Measurements from ENCODE around the gene SLC17A7.

DNA sequence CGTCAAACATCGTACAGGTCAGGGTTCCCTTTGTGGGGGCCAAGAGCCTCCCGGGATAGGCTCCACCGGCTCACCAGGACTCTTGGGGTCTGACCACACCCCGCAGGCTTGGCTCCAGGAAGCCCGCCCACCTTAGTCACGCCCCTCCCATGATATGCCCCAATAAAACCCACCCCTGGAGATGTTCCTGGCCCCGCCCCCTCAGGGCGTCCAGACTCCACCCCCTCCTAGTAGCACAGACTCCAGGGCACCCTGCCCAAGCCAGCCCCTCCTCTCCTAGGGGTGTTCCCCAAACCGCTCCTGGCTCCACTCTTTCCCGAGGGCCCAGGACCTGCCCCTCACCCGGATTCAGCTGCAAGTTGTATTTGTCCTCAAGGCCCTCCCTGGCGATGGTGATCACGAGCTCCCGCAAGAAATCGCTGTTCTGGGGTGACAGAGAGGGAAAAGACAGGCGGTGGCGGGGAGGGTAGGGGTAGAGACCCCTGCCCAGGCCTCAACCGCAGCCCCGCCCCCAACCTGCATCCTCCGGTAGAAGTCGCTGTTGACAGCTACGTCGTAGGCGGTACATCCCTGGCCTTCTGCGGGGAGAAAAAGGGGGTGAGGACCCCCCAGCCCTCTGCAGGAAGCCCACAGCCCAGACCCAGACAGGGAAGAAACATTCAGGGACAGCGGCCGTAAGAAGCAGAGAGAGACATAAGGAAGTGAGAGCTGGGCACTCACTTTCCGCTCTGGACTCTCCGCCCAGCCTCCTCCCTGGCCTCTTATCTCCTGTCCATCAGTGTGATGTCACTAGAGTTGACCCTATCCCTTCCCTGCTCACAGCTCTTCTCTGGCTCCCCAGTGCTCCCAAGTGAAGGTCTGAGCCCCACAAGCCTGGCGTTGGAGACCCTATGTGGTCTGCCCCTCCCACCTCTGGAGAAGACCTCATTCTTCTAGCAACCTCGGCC, 6.4 kb upstream of the SLC17A7 start:
- no peak for TF ChIP-seq ZNF792 (CRISPR knock-in tag; IDR thresholded peaks at IDR 0.05)
- no peak for TF ChIP-seq ZNF282 (IDR thresholded peaks at IDR 0.05; ENCODE audit: partially characterized antibody)
- no peak for TF ChIP-seq KDM2A (CRISPR knock-in tag; IDR thresholded peaks at IDR 0.05; ENCODE audit: borderline replicate concordance, low read depth)
- TF ChIP-seq, protein P1, sequence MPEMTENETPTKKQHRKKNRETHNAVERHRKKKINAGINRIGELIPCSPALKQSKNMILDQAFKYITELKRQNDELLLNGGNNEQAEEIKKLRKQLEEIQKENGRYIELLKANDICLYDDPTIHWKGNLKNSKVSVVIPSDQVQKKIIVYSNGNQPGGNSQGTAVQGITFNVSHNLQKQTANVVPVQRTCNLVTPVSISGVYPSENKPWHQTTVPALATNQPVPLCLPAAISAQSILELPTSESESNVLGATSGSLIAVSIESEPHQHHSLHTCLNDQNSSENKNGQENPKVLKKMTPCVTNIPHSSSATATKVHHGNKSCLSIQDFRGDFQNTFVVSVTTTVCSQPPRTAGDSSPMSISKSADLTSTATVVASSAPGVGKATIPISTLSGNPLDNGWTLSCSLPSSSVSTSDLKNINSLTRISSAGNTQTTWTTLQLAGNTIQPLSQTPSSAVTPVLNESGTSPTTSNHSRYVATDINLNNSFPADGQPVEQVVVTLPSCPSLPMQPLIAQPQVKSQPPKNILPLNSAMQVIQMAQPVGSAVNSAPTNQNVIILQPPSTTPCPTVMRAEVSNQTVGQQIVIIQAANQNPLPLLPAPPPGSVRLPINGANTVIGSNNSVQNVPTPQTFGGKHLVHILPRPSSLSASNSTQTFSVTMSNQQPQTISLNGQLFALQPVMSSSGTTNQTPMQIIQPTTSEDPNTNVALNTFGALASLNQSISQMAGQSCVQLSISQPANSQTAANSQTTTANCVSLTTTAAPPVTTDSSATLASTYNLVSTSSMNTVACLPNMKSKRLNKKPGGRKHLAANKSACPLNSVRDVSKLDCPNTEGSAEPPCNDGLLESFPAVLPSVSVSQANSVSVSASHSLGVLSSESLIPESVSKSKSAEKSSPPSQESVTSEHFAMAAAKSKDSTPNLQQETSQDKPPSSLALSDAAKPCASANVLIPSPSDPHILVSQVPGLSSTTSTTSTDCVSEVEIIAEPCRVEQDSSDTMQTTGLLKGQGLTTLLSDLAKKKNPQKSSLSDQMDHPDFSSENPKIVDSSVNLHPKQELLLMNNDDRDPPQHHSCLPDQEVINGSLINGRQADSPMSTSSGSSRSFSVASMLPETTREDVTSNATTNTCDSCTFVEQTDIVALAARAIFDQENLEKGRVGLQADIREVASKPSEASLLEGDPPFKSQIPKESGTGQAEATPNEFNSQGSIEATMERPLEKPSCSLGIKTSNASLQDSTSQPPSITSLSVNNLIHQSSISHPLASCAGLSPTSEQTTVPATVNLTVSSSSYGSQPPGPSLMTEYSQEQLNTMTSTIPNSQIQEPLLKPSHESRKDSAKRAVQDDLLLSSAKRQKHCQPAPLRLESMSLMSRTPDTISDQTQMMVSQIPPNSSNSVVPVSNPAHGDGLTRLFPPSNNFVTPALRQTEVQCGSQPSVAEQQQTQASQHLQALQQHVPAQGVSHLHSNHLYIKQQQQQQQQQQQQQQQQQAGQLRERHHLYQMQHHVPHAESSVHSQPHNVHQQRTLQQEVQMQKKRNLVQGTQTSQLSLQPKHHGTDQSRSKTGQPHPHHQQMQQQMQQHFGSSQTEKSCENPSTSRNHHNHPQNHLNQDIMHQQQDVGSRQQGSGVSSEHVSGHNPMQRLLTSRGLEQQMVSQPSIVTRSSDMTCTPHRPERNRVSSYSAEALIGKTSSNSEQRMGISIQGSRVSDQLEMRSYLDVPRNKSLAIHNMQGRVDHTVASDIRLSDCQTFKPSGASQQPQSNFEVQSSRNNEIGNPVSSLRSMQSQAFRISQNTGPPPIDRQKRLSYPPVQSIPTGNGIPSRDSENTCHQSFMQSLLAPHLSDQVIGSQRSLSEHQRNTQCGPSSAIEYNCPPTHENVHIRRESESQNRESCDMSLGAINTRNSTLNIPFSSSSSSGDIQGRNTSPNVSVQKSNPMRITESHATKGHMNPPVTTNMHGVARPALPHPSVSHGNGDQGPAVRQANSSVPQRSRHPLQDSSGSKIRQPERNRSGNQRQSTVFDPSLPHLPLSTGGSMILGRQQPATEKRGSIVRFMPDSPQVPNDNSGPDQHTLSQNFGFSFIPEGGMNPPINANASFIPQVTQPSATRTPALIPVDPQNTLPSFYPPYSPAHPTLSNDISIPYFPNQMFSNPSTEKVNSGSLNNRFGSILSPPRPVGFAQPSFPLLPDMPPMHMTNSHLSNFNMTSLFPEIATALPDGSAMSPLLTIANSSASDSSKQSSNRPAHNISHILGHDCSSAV (CRISPR knock-in tag; IDR thresholded peaks at IDR 0.05; ENCODE audit: borderline replicate concordance) = no peak
- no peak for TF ChIP-seq MBNL3 (CRISPR knock-in tag; conservative IDR thresholded peaks at IDR 0.05)
- TF ChIP-seq CBX5 (CRISPR knock-in tag; IDR thresholded peaks at IDR 0.05; ENCODE audit: borderline replicate concordance) = no peak
- TF ChIP-seq GPN1 (CRISPR knock-in tag; IDR thresholded peaks at IDR 0.05; ENCODE audit: borderline replicate concordance) = no peak
- TF ChIP-seq FOXC1 (CRISPR knock-in tag; IDR thresholded peaks at IDR 0.05; ENCODE audit: borderline replicate concordance) = no peak
- no peak for TF ChIP-seq ZFP36L1 (CRISPR knock-in tag; IDR thresholded peaks at IDR 0.05)
- TF ChIP-seq, protein P2, sequence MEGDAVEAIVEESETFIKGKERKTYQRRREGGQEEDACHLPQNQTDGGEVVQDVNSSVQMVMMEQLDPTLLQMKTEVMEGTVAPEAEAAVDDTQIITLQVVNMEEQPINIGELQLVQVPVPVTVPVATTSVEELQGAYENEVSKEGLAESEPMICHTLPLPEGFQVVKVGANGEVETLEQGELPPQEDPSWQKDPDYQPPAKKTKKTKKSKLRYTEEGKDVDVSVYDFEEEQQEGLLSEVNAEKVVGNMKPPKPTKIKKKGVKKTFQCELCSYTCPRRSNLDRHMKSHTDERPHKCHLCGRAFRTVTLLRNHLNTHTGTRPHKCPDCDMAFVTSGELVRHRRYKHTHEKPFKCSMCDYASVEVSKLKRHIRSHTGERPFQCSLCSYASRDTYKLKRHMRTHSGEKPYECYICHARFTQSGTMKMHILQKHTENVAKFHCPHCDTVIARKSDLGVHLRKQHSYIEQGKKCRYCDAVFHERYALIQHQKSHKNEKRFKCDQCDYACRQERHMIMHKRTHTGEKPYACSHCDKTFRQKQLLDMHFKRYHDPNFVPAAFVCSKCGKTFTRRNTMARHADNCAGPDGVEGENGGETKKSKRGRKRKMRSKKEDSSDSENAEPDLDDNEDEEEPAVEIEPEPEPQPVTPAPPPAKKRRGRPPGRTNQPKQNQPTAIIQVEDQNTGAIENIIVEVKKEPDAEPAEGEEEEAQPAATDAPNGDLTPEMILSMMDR (CRISPR knock-in tag; IDR thresholded peaks at IDR 0.05) = no peak
- TF ChIP-seq, protein P3, sequence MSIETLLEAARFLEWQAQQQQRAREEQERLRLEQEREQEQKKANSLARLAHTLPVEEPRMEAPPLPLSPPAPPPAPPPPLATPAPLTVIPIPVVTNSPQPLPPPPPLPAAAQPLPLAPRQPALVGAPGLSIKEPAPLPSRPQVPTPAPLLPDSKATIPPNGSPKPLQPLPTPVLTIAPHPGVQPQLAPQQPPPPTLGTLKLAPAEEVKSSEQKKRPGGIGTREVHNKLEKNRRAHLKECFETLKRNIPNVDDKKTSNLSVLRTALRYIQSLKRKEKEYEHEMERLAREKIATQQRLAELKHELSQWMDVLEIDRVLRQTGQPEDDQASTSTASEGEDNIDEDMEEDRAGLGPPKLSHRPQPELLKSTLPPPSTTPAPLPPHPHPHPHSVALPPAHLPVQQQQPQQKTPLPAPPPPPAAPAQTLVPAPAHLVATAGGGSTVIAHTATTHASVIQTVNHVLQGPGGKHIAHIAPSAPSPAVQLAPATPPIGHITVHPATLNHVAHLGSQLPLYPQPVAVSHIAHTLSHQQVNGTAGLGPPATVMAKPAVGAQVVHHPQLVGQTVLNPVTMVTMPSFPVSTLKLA (IDR thresholded peaks at IDR 0.05) = no peak
- no peak for TF ChIP-seq SMC3 (IDR thresholded peaks at IDR 0.05; ENCODE audit: low read length)
